Measurements from ENCODE around the gene SNAPIN.
"Not testable (repeated sequence)": the region's sequence is repeated elsewhere in the genome, so short reads cannot be mapped to it uniquely, and the experiment has no call there.

SNAPIN gene

GRCh38 chr1:153638261-153638660 lies 20.2 kb upstream of the SNAPIN start:
- H3K4me3 ChIP-seq (replicated peaks; ENCODE audit: low read depth, low read length), result no peak overlapping the region
- no peak for TF ChIP-seq CTCF (IDR thresholded peaks at IDR 0.05; ENCODE audit: low read length, missing control alignments)
- DNase-seq (ENCODE audit: low read depth), result no peak

GRCh38 chr1:153639280-153639679 lies 19.2 kb upstream of the SNAPIN start:
- no peak for DNase-seq (ENCODE audit: low read depth)
- H3K4me3 ChIP-seq (replicated peaks; ENCODE audit: low read depth, low read length), result no peak overlapping the region
- TF ChIP-seq CTCF (IDR thresholded peaks at IDR 0.05; ENCODE audit: low read length, missing control alignments), result no peak

- DNase-seq (ENCODE audit: low read depth); H3K4me3 ChIP-seq (replicated peaks; ENCODE audit: low read depth, low read length): not testable (repeated sequence)
These were observed 18.3 kb upstream of the SNAPIN start for GRCh38 chr1:153640213-153640612.

GRCh38 chr1:153640861-153641260 lies 17.6 kb upstream of the SNAPIN start:
- no peak for DNase-seq (ENCODE audit: low read depth)
- TF ChIP-seq CTCF (IDR thresholded peaks at IDR 0.05; ENCODE audit: low read length, missing control alignments), result no peak
- no peak overlapping the region for H3K4me3 ChIP-seq (replicated peaks; ENCODE audit: low read depth, low read length)

GRCh38 chr1:153642161-153642560 lies 16.3 kb upstream of the SNAPIN start:
- no peak for TF ChIP-seq CTCF (IDR thresholded peaks at IDR 0.05; ENCODE audit: low read length, missing control alignments)
- no peak for DNase-seq (ENCODE audit: low read depth)

GRCh38 chr1:153643100-153643499 lies 15.4 kb upstream of the SNAPIN start:
- H3K4me3 ChIP-seq (replicated peaks; ENCODE audit: low read depth, low read length), result no peak overlapping the region
- no peak for TF ChIP-seq CTCF (IDR thresholded peaks at IDR 0.05; ENCODE audit: low read length, missing control alignments)
- DNase-seq (ENCODE audit: low read depth), result no peak

More at GRCh38 chr1:153642161-153642560, 16.3 kb upstream of the SNAPIN start:
- no peak overlapping the region for H3K4me3 ChIP-seq (replicated peaks; ENCODE audit: low read depth, low read length)

- TF ChIP-seq CTCF (IDR thresholded peaks at IDR 0.05; ENCODE audit: low read length, missing control alignments), result no peak
- DNase-seq (ENCODE audit: low read depth), result no peak
- no peak overlapping the region for H3K4me3 ChIP-seq (replicated peaks; ENCODE audit: low read depth, low read length)
These were observed 14.7 kb upstream of the SNAPIN start for GRCh38 chr1:153643816-153644215.
